ENCODE data around the gene CASP4. TPM values are rescaled to one million over a fixed set of nuclear protein-coding genes. Genes with fewer than 3 reads are reported as not detected.

CASP4 gene
- total and polyA plus RNA-seq, 9 of the 15 experiments (the other 6 are each of a cell fraction or from before 2014, with no cell fraction given) = 0.15 to 0.42 (median 0.27) TPM; not detected in 1

DNA sequence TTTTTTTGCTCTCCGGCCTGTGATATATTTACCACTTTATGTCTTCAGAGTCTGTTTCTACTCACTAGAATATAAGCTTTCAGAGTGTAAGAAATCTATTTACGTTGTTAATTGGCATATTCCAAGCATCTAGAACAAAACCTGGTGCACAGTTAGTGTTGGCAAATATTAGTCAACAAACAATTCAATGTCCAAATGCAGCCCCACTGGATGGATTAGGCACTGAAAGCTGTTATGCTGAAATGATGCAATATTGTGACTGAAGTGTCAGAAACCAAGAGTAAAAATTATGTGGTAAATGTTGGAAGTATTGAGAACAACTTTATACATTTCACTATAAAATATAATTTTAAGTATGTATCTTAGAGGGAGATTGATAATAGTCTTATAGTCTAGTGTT is 24.8 kb downstream of the CASP4 start:
- ATAC-seq (no peak), FAIRE-seq (no peak), DNase-seq (ENCODE audit: extremely low read depth in 1 of 4, low spot score in 3 of 4) (no peak)
- in situ Hi-C loops (cut with MboI) (no loop called here), intact Hi-C loops (cut with micrococcal nuclease) (no loop called here)
- Histone ChIP-seq H3K9ac (ENCODE audit: insufficient read depth in 1 of 2, low read depth in 2 of 2, low read length in 2 of 2) (no peak overlapping the region), H3K4me3 (no peak overlapping the region), H3K4me2 (ENCODE audit: insufficient read depth, low read length) (no peak overlapping the region), H3K27ac (ENCODE audit: extremely low read depth, low read depth, low read length) (no peak overlapping the region), H3K4me1 (replicated peaks in 1 of 2; ENCODE audit: control insufficient read depth in 2 of 2, insufficient read depth in 2 of 2, low read length in 2 of 2) (no peaks in the 10 kb centered on the region), H3K9me3 (replicated peaks; ENCODE audit: control insufficient read depth, insufficient read depth, low read depth, low read length) (no peaks in the 10 kb centered on the region), H3K79me2 (ENCODE audit: control insufficient read depth, insufficient read depth, low read length) (no peaks in the 10 kb centered on the region), H3K27me3 (ENCODE audit: control insufficient read depth in 2 of 2, insufficient read depth in 2 of 2, low read length in 2 of 2) (no peaks in the 10 kb centered on the region), H3K9me1 (ENCODE audit: control insufficient read depth, insufficient read depth, low read length) (no peaks in the 10 kb centered on the region), H4K20me1 (replicated peaks; ENCODE audit: control insufficient read depth, insufficient read depth, low read length) (no peaks in the 10 kb centered on the region), H2AFZ (ENCODE audit: low read depth, low read length) (no peak overlapping the region), H3K36me3 (ENCODE audit: control insufficient read depth, insufficient read depth, low read length) (no peaks in the 10 kb centered on the region)
- 0% methylated on average over 2 of the region's 2 CpGs for WGBS (ENCODE audit: insufficient coverage, low coverage, missing lambda C conversion rate)
- BruUV-seq (replicated peaks) = no TSS peak
- CTCF ChIA-PET (ENCODE audit: low intra/inter-chr PET ratio) = no interaction called here
- POLR2A ChIA-PET = no interaction called here
- TF ChIP-seq ZNF444 (CRISPR knock-in tag; IDR thresholded peaks at IDR 0.05) = no peak
- no peak for TF ChIP-seq CEBPG (CRISPR knock-in tag; IDR thresholded peaks at IDR 0.05)
- peak; percentile 19 to 52; a peak in 1 of 4 replicates for TF ChIP-seq CEBPG (tag; conservative IDR thresholded peaks at IDR 0.05 in 1 of 2, IDR thresholded peaks at IDR 0.05 in 1 of 2)
- no peak for TF ChIP-seq TAF15 (IDR thresholded peaks at IDR 0.05; ENCODE audit: low read depth, low read length)
- TF ChIP-seq, protein P1, sequence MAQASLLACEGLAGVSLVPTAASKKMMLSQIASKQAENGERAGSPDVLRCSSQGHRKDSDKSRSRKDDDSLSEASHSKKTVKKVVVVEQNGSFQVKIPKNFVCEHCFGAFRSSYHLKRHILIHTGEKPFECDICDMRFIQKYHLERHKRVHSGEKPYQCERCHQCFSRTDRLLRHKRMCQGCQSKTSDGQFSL (CRISPR knock-in tag; IDR thresholded peaks at IDR 0.05) = no peak
- TF ChIP-seq, protein P1 (tag; IDR thresholded peaks at IDR 0.05) = no peak

Data from K562 (cell line).